ENCODE results near the gene HELLS.
"Not testable (repeated sequence)": the region's sequence is repeated elsewhere in the genome, so short reads cannot be mapped to it uniquely, and the experiment has no call there.

HELLS gene

DNA sequence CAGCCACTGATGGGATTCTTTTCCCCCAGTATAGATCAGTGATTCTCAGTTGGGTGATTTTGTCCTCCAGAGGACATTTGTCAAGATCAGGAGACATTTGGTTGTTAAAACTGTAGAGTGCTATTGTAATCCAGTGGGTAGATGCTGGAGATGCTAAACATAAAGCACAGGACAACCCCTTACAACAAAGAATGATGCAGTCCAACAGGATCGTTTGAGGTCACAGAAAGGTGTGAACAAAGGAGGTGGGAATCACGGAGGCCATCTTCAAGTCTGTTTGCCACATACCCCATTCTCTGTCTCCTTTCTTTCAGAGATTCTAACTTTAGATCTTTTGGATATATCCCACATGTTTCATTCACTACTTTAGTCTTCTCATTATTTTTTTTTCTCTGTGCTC lies 69.0 kb downstream of the HELLS start:
- no peak for DNase-seq

DNA sequence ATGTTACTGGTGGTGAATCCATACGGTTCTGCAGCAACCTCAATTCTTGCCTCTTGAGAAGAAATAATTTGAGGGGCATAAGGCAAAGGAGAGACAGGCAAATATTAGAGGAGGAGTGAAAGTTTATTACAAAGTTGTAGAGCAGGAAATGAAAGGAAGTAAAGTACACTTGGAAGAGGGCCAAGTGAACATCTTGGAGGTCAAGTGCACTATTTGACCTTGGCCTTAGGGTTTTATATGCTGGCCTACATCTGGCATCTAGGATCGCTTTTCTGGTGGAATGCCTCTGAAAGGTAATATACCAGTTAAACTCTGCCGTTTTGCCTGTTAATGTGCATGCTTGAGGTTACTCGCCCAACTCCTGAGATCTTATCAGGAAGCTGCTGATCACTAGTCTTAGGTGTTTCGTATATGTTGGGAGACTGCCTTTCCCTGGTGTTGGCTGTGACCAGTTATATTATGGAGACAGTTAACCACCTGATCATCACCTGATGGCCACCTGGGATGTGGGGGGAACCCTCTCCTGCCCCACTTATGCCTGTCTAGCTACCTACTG lies 71.9 kb downstream of the HELLS start:
- DNase-seq = no peak

DNA sequence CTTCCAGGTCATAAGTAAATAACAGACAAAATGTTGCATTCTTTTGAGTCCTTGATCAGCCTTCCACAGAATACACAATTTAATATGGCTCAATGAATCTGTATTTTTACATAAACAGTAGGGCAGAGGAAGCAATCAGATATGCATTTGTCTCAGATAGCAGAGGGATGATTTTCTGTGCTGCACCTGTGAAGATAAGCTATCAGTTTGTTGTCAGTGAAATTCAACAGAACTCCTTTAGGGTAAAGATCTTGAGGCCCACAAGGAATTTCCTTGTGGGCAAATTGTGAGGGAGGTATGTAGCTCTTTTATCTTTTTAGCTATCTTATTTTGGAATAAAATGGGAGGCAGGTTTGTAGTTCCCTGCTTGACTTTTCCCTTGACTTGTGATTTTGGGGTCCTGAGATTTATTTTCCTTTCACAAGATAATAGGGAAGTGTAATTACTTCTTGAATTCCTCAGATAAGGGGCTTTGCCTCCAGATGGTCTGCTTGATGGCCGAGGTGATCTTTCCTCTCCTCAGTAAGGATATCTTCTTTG lies 77.1 kb downstream of the HELLS start:
- no peak for DNase-seq

DNA sequence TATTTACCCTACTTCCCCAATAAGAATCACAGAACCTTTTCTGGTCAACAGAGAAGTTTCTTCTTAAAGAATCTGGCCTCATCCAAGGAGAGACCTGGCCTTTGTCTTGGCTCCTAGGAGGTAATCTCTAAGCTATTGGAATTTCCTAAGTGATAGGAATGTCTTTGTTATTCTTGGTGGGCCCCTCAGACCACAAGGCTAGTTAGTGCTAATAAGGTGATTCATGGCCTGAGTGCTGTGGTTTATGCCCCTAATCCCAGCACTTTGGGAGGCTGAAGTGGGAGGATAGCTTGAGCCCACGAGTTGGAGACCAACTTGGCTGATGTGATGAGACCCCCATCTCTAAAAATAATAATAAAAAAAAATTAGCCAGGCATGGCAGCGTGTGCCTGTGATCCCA lies 78.0 kb downstream of the HELLS start:
- DNase-seq = no peak

DNA sequence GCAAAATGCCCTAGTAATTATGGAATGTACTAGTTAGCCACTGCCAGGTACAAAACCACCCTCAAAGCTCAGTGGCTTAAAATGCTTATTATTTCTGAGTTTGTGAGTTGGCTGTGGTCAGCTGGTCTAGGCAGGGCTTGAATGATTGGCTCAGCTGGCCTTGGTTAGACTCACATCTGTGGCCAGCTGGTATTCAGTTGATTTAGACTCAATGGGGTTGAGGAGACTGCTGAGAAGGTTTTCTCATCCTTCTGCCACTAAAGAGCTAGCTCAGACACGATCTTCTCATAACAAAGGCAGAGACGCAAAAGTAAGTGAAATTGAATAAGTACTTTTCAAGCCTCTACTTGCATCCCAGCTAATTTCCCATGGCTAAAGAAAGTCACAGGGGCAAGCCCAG lies 80.9 kb downstream of the HELLS start:
- DNase-seq = no peak

DNA sequence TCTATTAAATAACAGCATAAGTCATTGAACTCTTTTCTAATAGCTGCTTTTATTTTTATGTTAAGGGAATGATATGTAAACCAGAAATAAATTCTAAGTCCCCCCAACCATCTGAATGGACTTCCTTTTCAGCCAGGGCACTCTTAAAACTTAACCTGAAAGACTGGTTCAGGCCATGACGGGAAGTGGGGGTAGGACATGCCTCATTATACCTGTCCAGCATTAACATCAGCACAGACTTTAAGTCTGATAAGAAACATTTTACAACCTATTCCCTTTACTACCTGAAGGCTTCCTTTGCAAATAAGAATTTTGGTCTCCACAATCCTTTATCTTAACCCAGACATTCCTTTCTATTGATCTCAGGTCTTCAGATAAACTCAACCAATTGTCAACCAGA lies 81.9 kb downstream of the HELLS start:
- no peak for DNase-seq

DNA sequence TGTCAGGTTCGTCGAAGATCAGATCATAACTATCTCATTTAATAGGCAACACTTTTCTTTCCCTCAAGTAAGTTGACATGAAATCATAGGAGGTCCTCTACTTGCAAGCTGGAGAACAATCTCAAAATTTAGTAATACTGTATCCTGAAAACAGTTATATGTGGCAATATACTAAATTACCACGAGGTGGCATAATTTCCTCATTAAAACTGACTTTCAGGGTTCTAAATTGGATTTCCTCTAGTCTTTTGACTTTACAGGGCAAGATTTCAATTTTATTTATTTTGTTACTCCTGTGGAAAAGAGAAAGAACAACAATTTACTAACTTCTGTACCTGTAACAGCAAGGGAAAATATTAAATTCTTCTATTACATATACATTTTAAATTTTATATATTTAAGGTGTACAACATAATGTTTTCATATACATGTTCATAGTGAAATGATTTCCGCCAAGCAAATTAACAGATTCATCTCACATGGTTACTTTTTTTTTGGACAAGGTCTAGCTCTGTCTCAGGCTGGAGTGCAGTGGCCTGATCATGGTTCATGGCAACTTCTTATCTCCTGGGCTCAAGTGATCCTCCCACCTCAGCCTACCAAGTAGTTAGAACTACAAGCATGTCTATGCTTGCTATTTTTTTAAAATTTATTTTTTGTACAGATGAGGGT lies 84.6 kb downstream of the HELLS start:
- DNase-seq = no peak

DNA sequence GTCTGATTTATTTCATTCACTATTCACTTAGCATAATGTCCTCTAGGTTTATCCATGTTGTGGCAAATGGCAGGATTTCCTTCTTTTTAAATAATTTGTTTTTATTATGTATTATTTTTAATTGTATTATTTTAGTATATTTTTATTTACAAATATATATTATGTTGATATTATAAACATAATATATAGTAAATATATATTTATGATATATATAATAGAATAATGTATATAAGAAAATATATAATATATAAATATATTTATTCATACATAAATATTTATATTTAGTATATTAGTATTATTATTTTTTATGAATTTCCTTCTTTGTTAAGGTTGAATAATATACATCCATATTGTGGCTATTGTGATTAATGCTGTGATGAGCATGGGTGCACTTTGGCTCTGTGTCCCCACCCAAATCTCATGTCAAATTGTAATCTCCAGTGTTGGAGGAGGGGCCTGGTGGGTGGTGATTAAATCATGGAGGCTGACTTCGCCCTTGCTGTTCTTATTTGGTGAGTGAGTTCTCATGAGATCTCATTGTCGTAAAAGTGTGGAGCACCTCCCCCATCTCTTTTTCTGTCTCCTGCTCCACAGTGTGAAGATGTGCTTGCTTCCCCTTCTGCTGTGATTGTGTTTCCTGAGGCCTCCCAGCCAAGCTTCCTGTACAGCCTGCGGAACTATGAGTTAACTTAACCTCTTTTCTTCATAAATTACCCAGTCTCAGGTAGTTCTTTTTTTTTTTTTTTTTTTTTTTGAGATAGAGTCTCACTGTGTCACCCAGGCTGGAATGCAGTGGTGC lies 85.7 kb downstream of the HELLS start:
- DNase-seq = no peak

DNA sequence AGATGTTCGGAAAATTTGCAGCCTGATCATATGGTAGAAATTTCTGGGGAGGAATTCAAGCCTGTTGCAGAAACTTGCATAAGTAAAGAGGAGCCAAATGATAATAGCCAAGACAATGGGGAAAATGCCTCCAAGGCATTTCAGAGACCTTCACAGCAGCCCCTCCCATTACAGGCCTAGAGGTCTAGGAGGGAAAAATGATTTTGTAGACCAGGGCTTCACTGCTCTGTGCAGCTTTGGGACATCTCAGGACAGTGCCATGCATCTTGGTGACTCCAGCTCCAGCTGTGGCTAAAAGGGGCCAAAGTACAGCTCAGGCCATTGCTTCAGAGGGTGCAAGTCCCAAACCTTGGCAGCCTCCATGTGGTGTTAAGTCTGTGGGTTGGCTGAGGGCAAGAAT lies 87.4 kb downstream of the HELLS start:
- DNase-seq = no peak

DNA sequence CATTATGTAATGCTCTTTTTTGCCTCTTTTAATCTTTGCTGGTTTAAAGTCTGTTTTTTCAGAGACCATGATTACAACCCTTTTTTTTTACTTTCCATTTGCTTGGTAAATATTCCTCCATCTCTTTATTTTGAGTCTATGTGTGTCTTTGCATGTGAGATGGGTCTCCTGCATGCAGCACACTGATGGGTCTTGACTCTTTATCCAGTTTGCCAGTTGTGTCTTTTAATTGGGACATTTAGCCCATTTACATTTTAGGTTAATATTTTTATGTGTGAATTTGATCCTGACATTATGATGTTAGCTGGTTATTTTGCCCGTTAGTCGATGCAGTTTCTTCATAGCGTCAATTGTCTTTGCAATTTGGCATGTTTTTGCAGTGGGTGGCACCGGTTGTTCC lies 92.5 kb downstream of the HELLS start:
- DNase-seq = not testable (repeated sequence)

DNA sequence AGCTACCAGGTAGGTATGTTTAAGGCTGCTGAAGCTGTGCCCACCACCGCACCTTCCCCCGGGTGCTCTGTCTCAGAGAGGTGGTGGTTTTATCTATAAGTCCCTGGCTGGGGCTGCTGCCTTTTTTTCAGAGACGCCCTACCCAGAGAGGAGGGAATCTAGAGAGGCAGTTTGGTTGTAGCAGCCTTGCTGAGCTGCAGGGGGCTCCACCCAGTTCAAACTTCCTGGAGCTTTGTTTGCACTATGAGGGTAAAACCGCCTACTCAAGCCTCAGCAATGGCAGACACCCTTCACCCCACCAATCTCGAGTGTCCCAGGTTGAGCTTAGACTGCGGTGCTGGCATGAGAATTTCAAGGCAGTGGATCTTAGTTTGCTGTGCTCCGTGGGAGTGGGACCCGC lies 94.3 kb downstream of the HELLS start:
- DNase-seq = no peak

DNA sequence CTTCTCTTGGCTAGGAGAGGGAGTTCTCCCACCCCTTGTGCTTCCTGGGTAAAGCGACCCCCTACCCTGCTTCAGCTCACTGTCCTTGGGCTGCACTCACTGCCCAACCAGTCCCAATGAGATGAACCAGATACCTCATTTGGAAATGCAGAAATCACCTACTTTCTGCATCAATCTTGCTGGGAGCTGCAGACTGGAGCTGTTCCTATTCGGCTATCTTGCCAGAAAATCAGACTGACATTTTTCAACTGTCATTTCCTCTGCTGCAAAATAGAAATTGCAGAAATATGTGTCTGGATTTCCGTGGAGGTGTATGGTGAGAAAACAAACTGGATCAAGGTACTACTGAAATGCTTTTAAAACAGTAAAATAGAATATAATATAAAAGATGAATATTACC lies 95.0 kb downstream of the HELLS start:
- no peak for DNase-seq

DNA sequence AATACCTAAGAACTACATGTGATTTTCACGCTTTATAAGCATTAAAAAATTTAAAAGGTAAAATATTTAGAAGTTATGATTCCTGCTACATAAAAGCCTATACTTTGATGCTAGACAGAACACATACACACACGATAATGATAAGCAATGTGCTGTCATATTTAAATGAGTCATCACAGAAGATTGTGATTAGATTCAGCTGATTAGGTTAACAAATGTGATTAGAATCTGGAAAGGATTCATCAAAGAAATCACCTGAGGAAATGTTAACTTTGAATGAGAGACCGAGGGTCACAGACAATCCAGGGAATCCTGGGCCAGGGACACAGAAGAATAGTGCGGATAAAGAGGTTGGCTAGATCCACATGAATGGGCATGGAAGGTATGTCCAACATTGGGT lies 95.9 kb downstream of the HELLS start:
- no peak for DNase-seq

DNA sequence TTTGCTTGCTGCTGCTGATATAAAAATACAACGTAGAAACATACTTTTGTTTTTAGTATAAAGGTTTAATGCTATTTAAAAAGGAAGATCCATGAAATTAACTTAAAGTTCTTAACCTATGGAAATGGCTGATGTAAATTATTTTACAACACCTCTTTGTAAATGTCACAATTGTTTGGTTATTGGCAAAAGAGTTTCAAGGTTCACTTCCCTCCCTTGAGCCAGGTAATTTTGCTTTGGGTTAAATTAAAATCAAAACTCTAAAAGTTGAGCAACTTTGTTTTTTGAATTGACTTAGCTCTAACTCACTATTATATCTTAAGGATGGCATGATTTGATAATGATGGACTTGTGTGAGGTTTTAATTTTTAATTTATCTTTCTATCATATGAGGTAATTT lies 98.8 kb downstream of the HELLS start:
- DNase-seq = no peak

DNA sequence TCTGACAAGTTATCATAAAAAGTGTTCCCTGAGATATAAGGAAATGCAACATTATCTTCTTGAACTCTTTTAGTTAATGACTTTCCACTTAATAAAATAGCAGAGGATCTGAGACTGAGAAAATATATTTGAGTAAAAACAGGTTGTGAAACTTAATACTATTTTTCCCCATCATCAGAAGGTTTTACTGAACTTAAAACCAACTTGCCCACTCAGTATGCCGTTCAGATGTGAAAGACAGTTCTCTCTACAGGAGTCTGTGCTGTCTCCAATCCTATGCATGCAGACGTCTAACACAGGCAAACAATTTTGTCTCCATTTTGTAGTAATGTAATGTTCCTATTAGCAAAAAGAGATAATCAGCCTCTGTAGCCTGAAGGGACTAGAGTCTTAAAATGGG lies 99.7 kb downstream of the HELLS start:
- no peak for DNase-seq
